ENCODE measurements around the gene GSTA4.

- TF ChIP-seq CTCF (IDR thresholded peaks at IDR 0.05; ENCODE audit: control extremely low read depth in 1 of 3, insufficient read depth in 1 of 3, low read depth in 1 of 3, low read length in 3 of 3) = no peak
- no peak for TF ChIP-seq TAF1 (IDR thresholded peaks at IDR 0.05; ENCODE audit: low read depth, low read length)
- TF ChIP-seq RFX5 (IDR thresholded peaks at IDR 0.05; ENCODE audit: borderline replicate concordance, low read depth, low read length) = no peak
These were observed 849 bp downstream of the GSTA4 start for GRCh38 chr6:52994031-52994838.

Measured in H1 (cell line).